SK-N-SH (cell line): ENCODE data around the gene CTCFL.

Experiments used
- CTCF ChIP-seq: fragments of 200-600 bp; sonication (generic); IDR thresholded peaks from 2 replicates; pipeline ENCODE4 v1.6.1; 2017; ENCODE audit warnings: antibody characterized with exemption, mild to moderate bottlenecking, moderate library complexity
- EP300 ChIP-seq, 2 experiments: IDR thresholded peaks; 2 replicates each; pipeline versions ENCODE4 v1.4.0 to v1.6.1; 2012; ENCODE audit warnings: borderline replicate concordance in 1 of 2, low read depth in 1 of 2, low read length in 1 of 2
- EZH2phosphoT487 ChIP-seq: fragments of 200-600 bp; sonication (generic); IDR thresholded peaks from 2 replicates; pipeline ENCODE4 v1.6.1; 2017; ENCODE audit warnings: low read depth, mixed run types, mild to moderate bottlenecking, antibody characterized with exemption, moderate library complexity, borderline replicate concordance
- POLR2AphosphoS5 ChIP-seq: IDR thresholded peaks from 2 replicates; pipeline ENCODE4 v1.6.1; 2012; ENCODE audit warnings: low read depth, low read length
- RAD21 ChIP-seq: IDR thresholded peaks from 2 replicates; pipeline ENCODE4 v1.6.1; 2012; ENCODE audit warnings: mild to moderate bottlenecking, low read length
- RCOR1 ChIP-seq: fragments of 150-350 bp; IDR thresholded peaks from 2 replicates; pipeline ENCODE4 v1.6.1; 2017; ENCODE audit warnings: antibody characterized with exemption, low read length
- TCF12 ChIP-seq: IDR thresholded peaks from 2 replicates; pipeline ENCODE4 v1.4.0; 2012
- USF1 ChIP-seq: IDR thresholded peaks from 2 replicates; pipeline ENCODE4 v1.4.0; 2012; ENCODE audit warnings: low read depth, borderline replicate concordance

GRCh38 chr20:57540890-57541580, 16.1 kb upstream of the CTCFL start:
- no peak for TF ChIP-seq RAD21
- TF ChIP-seq POLR2AphosphoS5 = no peak
- no peak for TF ChIP-seq CTCF
- no peak for TF ChIP-seq TCF12
- no peak for TF ChIP-seq USF1
- no peak for TF ChIP-seq EP300 (IDR thresholded peaks at IDR 0.05; ENCODE audit: borderline replicate concordance in 1 of 2, low read depth in 1 of 2, low read length in 1 of 2)
- no peak for TF ChIP-seq EZH2phosphoT487
- TF ChIP-seq RCOR1 = no peak
